Lower leg skin (tissue), 4 donors: ENCODE results near the gene OR9Q1. TPM values are rescaled to one million over a fixed set of nuclear protein-coding genes. Genes with fewer than 3 reads are reported as not detected.
"Not testable (repeated sequence)": the region's sequence is repeated elsewhere in the genome, so short reads cannot be mapped to it uniquely, and the experiment has no call there.

ENCODE experiments used
- DNase-seq, 2 donors: peaks; one replicate each; pipeline ENCODE4 v3.0.0-alpha.2; 2019; ENCODE audit warnings: low spot score in 2 of 2
- H3K4me3 ChIP-seq: fragments of 200-600 bp; sonication (generic); 2 replicates; pipeline ENCODE4 v1.5.1; 2017; ENCODE audit warnings: mild to moderate bottlenecking, low read depth; ENCODE audit not compliant: poor library complexity, severe bottlenecking
- POLR2A ChIP-seq, 2 donors: fragments of 450-650 bp; IDR thresholded peaks; one replicate each; pipeline ENCODE4 v1.6.1; 2016 to 2017; ENCODE audit warnings: antibody characterized with exemption in 2 of 2, mild to moderate bottlenecking in 1 of 2, moderate library complexity in 1 of 2
- WGBS, 2 donors: methylation state at CpG; one replicate each; pipeline ENCODE4 v1.1.5; 2018; 5-methylcytosine and 5-hydroxymethylcytosine counted together
- intact Hi-C: fragments of 100-400 bp; cut with DNase I; formaldehyde crosslinking; loops from one replicate; pipeline ENCODE4 v1.15.0; 2023; ENCODE audit warnings: low total_unique reads
- total RNA-seq, 4 donors: library from RNA; depleted of rRNA; stranded (reverse); fragments of >200 nt; gene quantifications; one replicate each; pipeline ENCODE4 v1.1.0, GENCODE V29; 2016
- TF ChIP-seq, protein P1 (sequence below), 3 donors: fragments of 450-650 bp; IDR thresholded peaks; one replicate each; pipeline ENCODE4 v1.5.1; 2016; ENCODE audit warnings: antibody characterized with exemption in 3 of 3, mild to moderate bottlenecking in 3 of 3, moderate library complexity in 2 of 3

OR9Q1 gene
- total RNA-seq, 4 donors from 2014 or later: not detected

DNA sequence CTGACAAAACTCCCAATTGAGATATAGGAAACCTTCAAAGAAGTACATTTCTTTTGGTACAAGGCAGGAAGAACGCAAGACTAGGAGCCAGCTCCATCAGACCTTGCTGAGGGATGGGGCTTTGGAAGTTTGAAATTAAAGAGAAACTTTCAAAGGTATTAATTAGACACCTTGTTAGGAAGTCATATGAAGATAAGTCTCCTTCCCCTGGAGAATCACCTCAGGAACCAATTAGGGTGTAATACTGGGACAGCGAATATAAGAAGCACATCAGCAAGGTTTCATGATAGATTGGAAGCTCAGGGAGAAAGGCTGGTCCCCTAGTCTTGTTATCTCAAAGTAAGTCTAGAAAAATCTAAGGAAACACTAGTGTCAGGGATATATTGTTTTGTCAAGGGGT lies 165.1 kb downstream of the OR9Q1 start, which contains the start of gene OR9Q2:
TSS of gene OR9Q2 (plus strand) at position 301 of the 400 bp plus-strand sequence. CDS start 1,421 bp downstream, outside the sequence.
- H3K4me3 ChIP-seq: no peak within 1 kb of the TSS
- no peak for DNase-seq
- WGBS, 2 donors: 88 to 94% methylated on average over 2 of the region's 2 CpGs
- intact Hi-C loops: no loop called here
- TF ChIP-seq, protein P1, sequence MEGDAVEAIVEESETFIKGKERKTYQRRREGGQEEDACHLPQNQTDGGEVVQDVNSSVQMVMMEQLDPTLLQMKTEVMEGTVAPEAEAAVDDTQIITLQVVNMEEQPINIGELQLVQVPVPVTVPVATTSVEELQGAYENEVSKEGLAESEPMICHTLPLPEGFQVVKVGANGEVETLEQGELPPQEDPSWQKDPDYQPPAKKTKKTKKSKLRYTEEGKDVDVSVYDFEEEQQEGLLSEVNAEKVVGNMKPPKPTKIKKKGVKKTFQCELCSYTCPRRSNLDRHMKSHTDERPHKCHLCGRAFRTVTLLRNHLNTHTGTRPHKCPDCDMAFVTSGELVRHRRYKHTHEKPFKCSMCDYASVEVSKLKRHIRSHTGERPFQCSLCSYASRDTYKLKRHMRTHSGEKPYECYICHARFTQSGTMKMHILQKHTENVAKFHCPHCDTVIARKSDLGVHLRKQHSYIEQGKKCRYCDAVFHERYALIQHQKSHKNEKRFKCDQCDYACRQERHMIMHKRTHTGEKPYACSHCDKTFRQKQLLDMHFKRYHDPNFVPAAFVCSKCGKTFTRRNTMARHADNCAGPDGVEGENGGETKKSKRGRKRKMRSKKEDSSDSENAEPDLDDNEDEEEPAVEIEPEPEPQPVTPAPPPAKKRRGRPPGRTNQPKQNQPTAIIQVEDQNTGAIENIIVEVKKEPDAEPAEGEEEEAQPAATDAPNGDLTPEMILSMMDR (IDR thresholded peaks at IDR 0.05): no peak
- TF ChIP-seq POLR2A (IDR thresholded peaks at IDR 0.05): no peak

DNA sequence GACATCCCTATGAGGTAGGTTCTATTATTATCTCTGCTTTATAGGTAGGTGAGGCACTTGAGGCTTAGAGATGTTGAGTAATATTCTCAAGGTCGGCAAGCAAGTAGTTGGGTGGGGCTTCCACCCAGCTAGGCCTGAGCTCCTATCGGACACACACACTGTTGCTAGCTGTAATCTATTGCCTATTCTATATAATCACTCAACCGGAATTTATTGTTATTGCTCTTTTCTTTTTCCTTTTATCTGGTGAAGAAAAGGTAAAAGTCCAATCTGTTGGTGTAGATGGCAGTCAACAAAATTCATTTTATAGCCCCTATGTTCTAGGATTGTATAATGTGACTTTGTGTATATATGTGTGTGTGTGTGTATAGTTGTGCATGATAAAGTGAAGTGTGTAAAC lies 168.5 kb downstream of the OR9Q1 start:
- no peak overlapping the region for H3K4me3 ChIP-seq
- 65 to 79% methylated on average over 3 of the region's 3 CpGs for WGBS, 2 donors
- no peak for TF ChIP-seq POLR2A (IDR thresholded peaks at IDR 0.05)
- TF ChIP-seq, protein P1 (IDR thresholded peaks at IDR 0.05): no peak
- intact Hi-C loops: no loop called here
- no peak for DNase-seq

GRCh38 chr11:58193391-58193790 lies 169.7 kb downstream of the OR9Q1 start:
- TF ChIP-seq, protein P1 (IDR thresholded peaks at IDR 0.05): no peak
- TF ChIP-seq POLR2A (IDR thresholded peaks at IDR 0.05): no peak
- intact Hi-C loops: no loop called here
- H3K4me3 ChIP-seq: no peak overlapping the region
- no peak for DNase-seq

GRCh38 chr11:58195939-58196338 lies 172.3 kb downstream of the OR9Q1 start:
- TF ChIP-seq POLR2A (IDR thresholded peaks at IDR 0.05): no peak
- TF ChIP-seq, protein P1 (IDR thresholded peaks at IDR 0.05): no peak
- DNase-seq: no peak
- H3K4me3 ChIP-seq: no peak overlapping the region
- intact Hi-C loops: no loop called here
- WGBS, 2 donors: 81 to 96% methylated on average over 2 of the region's 2 CpGs

DNA sequence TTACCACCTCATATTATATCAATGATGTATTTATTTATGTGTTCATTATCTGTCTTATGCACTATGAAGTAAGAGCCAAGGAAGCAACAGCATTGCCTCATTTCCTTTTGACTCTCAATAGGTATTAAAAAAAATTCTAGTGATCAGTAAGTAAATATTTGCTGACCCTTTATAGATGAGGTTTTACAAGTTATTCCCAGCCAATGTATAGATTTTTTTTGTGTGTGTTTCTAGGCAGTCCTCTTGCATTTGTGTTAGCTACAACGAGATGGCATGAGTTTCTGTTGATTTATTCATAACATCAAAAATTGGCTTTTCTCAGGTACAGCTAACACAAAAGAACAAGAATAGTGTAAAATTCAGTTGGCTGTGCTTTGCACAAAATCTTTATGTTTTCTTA lies 175.6 kb downstream of the OR9Q1 start:
- TF ChIP-seq, protein P1 (IDR thresholded peaks at IDR 0.05): no peak
- TF ChIP-seq POLR2A (IDR thresholded peaks at IDR 0.05): no peak
- H3K4me3 ChIP-seq: no peak overlapping the region
- WGBS, 2 donors: 46 to 70% methylated on average over 1 of the region's 1 CpG
- DNase-seq: no peak
- intact Hi-C loops: no loop called here

GRCh38 chr11:58204042-58204441 lies 180.4 kb downstream of the OR9Q1 start, which contains the start of gene OR1S2:
Gene OR1S2, minus strand, starts transcription at chr11:58204142. Its CDS starts 0 bp downstream, at chr11:58204142.
- no peak for DNase-seq
- no peak for TF ChIP-seq POLR2A (IDR thresholded peaks at IDR 0.05)
- TF ChIP-seq, protein P1 (IDR thresholded peaks at IDR 0.05): no peak
- H3K4me3 ChIP-seq: no peak within 1 kb of the TSS
- intact Hi-C loops: no loop called here

- WGBS, 2 donors: 61 to 71% methylated on average over 2 of the region's 2 CpGs
- intact Hi-C loops, DNase-seq, H3K4me3 ChIP-seq: not testable (repeated sequence)
These were observed 188.7 kb downstream of the OR9Q1 start, which contains the start of gene OR1S1 for GRCh38 chr11:58212420-58212819. Gene OR1S1, plus strand, starts transcription at chr11:58212720.
